ENCODE data around the gene ALPK3. TPM values are rescaled to one million over a fixed set of nuclear protein-coding genes. Genes with fewer than 3 reads are reported as not detected.

Gene ALPK3
- total and polyA plus RNA-seq, 2 experiments from 2014 or later = 3.7 to 29.7 TPM

- Histone ChIP-seq H3K4me2 (no peak overlapping the region), H3K9me2 (ENCODE audit: insufficient read depth) (no peaks in the 10 kb centered on the region), H4K20me1 (replicated peaks; ENCODE audit: insufficient read depth) (peaks cover 3% of the 10 kb centered on the region), H3K79me2 (replicated peaks; ENCODE audit: insufficient read depth) (peaks cover 21% of the 10 kb centered on the region), H3K36me3 (ENCODE audit: insufficient read depth) (peaks cover 4% of the 10 kb centered on the region; the same call in 1 of the 2 replicates), H3K27ac (ENCODE audit: low read depth) (no peak overlapping the region; the same call in 1 of the 2 replicates), H3K4me1 (ENCODE audit: insufficient read depth) (peaks cover 16% of the 10 kb centered on the region), H2AFZ (no peak overlapping the region), H3K27me3 (ENCODE audit: insufficient read depth) (no peaks in the 10 kb centered on the region), H3F3A (replicated peaks; ENCODE audit: low read depth) (no peaks in the 10 kb centered on the region), H3K4me3 (no peak overlapping the region)
- Mint-ChIP-seq H3K27ac (no peak overlapping the region), H3K9me3 (no peaks in the 10 kb centered on the region), H3K36me3 (ENCODE audit: low read depth) (peaks cover 9% of the 10 kb centered on the region), H3K27me3 (ENCODE audit: insufficient read depth, low read depth, poor library complexity) (peaks cover 2% of the 10 kb centered on the region), H3K4me1 (peaks cover 42% of the 10 kb centered on the region), H3K4me3 (no peak overlapping the region)
- no peak for TF ChIP-seq STAT1 (IDR thresholded peaks at IDR 0.05; ENCODE audit: unreplicated experiment)
- TF ChIP-seq EZH2phosphoT487 (IDR thresholded peaks at IDR 0.05; ENCODE audit: unreplicated experiment) = no peak
- TF ChIP-seq EZH2 (IDR thresholded peaks at IDR 0.05; ENCODE audit: low read depth, unreplicated experiment) = no peak
- no peak for TF ChIP-seq CTCF (conservative IDR thresholded peaks at IDR 0.05; ENCODE audit: low read depth in 2 of 2)
- TF ChIP-seq NANOG (IDR thresholded peaks at IDR 0.05; ENCODE audit: borderline replicate concordance) = no peak
- no peak for TF ChIP-seq CREB1 (CRISPR knock-in tag; IDR thresholded peaks at IDR 0.05; ENCODE audit: low read depth)
- no peak for TF ChIP-seq POLR2AphosphoS5 (IDR thresholded peaks at IDR 0.05; ENCODE audit: low read depth)
- TF ChIP-seq ZNF331 (CRISPR knock-in tag; IDR thresholded peaks at IDR 0.05; ENCODE audit: low read depth) = no peak
- TF ChIP-seq ETS1 (IDR thresholded peaks at IDR 0.05) = no peak
- DNase-seq (ENCODE audit: low spot score) (no peak), ATAC-seq (no peak)
These were observed 6.2 kb downstream of the ALPK3 start for GRCh38 chr15:84823282-84823878.

- H3K4me3 Mint-ChIP-seq = no peak overlapping the region
- Histone ChIP-seq H3F3A (replicated peaks; ENCODE audit: low read depth) (no peaks in the 10 kb centered on the region), H4K20me1 (replicated peaks; ENCODE audit: insufficient read depth) (peaks cover 3% of the 10 kb centered on the region), H3K4me1 (ENCODE audit: insufficient read depth) (peaks cover 8% of the 10 kb centered on the region), H3K4me2 (no peak overlapping the region), H3K36me3 (ENCODE audit: insufficient read depth) (peaks cover 10% of the 10 kb centered on the region; the same call in 1 of the 2 replicates), H2AFZ (no peak overlapping the region), H3K27ac (ENCODE audit: low read depth) (no peak overlapping the region), H3K79me2 (replicated peaks; ENCODE audit: insufficient read depth) (peaks cover 12% of the 10 kb centered on the region), H3K4me3 (no peak overlapping the region), H3K9me2 (ENCODE audit: insufficient read depth) (no peaks in the 10 kb centered on the region), H3K27me3 (ENCODE audit: insufficient read depth) (no peaks in the 10 kb centered on the region)
- peaks cover 2% of the 10 kb centered on the region for H3K27me3 Mint-ChIP-seq (ENCODE audit: insufficient read depth, low read depth, poor library complexity)
- no peak for DNase-seq (ENCODE audit: low spot score)
- no peak for TF ChIP-seq POLR2AphosphoS5 (IDR thresholded peaks at IDR 0.05; ENCODE audit: low read depth)
- no peak for TF ChIP-seq NANOG (IDR thresholded peaks at IDR 0.05; ENCODE audit: borderline replicate concordance)
- ATAC-seq = no peak
- peaks cover 38% of the 10 kb centered on the region for H3K4me1 Mint-ChIP-seq
- no peak overlapping the region for H3K27ac Mint-ChIP-seq
- no peaks in the 10 kb centered on the region for H3K9me3 Mint-ChIP-seq
- H3K36me3 Mint-ChIP-seq (ENCODE audit: low read depth) = peaks cover 9% of the 10 kb centered on the region
These were observed 7.3 kb downstream of the ALPK3 start for GRCh38 chr15:84824260-84825007.

All from GM23338 (cell line).